ENCODE results near the gene PRKCB. TPM values are rescaled to one million over a fixed set of nuclear protein-coding genes. Genes with fewer than 3 reads are reported as not detected.
"Not testable (repeated sequence)": the region's sequence is repeated elsewhere in the genome, so short reads cannot be mapped to it uniquely, and the experiment has no call there.

The PRKCB gene
- total and polyA plus RNA-seq, 2 experiments from 2014 or later = 0.70 to 0.92 TPM

DNA sequence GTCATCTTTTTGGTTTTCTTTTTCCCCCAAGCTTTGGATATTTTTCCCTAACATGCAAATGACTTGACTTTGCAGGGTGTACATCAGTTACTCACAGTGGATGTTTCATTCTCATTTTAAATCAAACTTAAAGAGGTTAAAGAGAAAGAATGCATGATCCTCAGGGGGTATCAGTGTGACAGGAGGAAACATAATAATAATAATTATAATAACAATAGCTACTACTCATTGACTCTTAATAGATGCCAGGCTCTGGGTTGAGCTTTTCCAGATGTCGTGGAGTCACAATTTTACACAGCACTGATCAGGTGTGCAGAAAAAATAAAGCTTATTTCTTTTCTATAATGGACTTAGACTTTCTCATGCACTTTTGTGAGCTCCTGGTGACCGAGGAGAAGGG, 263.1 kb downstream of the PRKCB start:
- Histone ChIP-seq H3K27me3 (no peaks in the 10 kb centered on the region), H3K27ac (no peak overlapping the region), H3K4me2 (no peak overlapping the region), H2AFZ (no peak overlapping the region), H3K4me3 (no peak overlapping the region), H4K20me1 (ENCODE audit: insufficient read depth, poor library complexity, severe bottlenecking) (no peaks in the 10 kb centered on the region), H3K36me3 (replicated peaks; ENCODE audit: insufficient read depth, low read depth) (no peaks in the 10 kb centered on the region), H3K9me2 (replicated peaks; ENCODE audit: insufficient read depth) (no peaks in the 10 kb centered on the region), H3K79me2 (no peaks in the 10 kb centered on the region), H3K4me1 (ENCODE audit: insufficient read depth) (no peaks in the 10 kb centered on the region), H3K9me3 (ENCODE audit: low read depth) (no peaks in the 10 kb centered on the region)
- WGBS (ENCODE audit: low lambda C conversion rate, missing lambda C conversion rate) = 52% methylated on average over 2 of the region's 2 CpGs
- TF ChIP-seq, protein P1, sequence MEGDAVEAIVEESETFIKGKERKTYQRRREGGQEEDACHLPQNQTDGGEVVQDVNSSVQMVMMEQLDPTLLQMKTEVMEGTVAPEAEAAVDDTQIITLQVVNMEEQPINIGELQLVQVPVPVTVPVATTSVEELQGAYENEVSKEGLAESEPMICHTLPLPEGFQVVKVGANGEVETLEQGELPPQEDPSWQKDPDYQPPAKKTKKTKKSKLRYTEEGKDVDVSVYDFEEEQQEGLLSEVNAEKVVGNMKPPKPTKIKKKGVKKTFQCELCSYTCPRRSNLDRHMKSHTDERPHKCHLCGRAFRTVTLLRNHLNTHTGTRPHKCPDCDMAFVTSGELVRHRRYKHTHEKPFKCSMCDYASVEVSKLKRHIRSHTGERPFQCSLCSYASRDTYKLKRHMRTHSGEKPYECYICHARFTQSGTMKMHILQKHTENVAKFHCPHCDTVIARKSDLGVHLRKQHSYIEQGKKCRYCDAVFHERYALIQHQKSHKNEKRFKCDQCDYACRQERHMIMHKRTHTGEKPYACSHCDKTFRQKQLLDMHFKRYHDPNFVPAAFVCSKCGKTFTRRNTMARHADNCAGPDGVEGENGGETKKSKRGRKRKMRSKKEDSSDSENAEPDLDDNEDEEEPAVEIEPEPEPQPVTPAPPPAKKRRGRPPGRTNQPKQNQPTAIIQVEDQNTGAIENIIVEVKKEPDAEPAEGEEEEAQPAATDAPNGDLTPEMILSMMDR (IDR thresholded peaks at IDR 0.05; ENCODE audit: poor library complexity) = no peak
- no peak for TF ChIP-seq EZH2 (IDR thresholded peaks at IDR 0.05; ENCODE audit: borderline replicate concordance)
- no peak for TF ChIP-seq EZH2phosphoT487 (IDR thresholded peaks at IDR 0.05; ENCODE audit: low read depth, severe bottlenecking, unreplicated experiment)
- DNase-seq (ENCODE audit: low spot score) = no peak

- H3K27ac ChIP-seq = no peak overlapping the region
- DNase-seq (ENCODE audit: low spot score) = no peak
- H3K36me3 ChIP-seq (replicated peaks; ENCODE audit: insufficient read depth, low read depth) = no peaks in the 10 kb centered on the region
- no peaks in the 10 kb centered on the region for H3K79me2 ChIP-seq
- H3K27me3 ChIP-seq = no peaks in the 10 kb centered on the region
- H3K4me3 ChIP-seq = no peak overlapping the region
- no peak overlapping the region for H3K4me2 ChIP-seq
- no peaks in the 10 kb centered on the region for H3K4me1 ChIP-seq (ENCODE audit: insufficient read depth)
- H2AFZ ChIP-seq = no peak overlapping the region
- H3K9me3 ChIP-seq (ENCODE audit: low read depth) = no peaks in the 10 kb centered on the region
- TF ChIP-seq, protein P1 (IDR thresholded peaks at IDR 0.05; ENCODE audit: poor library complexity) = no peak
- no peak for TF ChIP-seq EZH2phosphoT487 (IDR thresholded peaks at IDR 0.05; ENCODE audit: low read depth, severe bottlenecking, unreplicated experiment)
- TF ChIP-seq EZH2 (IDR thresholded peaks at IDR 0.05; ENCODE audit: borderline replicate concordance) = no peak
- H4K20me1 ChIP-seq (ENCODE audit: insufficient read depth, poor library complexity, severe bottlenecking) = no peaks in the 10 kb centered on the region
- WGBS (ENCODE audit: low lambda C conversion rate, missing lambda C conversion rate) = 86% methylated on average over 2 of the region's 2 CpGs
- H3K9me2 ChIP-seq (replicated peaks; ENCODE audit: insufficient read depth) = no peaks in the 10 kb centered on the region
Measured at GRCh38 chr16:24101431-24101830, 265.6 kb downstream of the PRKCB start.

DNA sequence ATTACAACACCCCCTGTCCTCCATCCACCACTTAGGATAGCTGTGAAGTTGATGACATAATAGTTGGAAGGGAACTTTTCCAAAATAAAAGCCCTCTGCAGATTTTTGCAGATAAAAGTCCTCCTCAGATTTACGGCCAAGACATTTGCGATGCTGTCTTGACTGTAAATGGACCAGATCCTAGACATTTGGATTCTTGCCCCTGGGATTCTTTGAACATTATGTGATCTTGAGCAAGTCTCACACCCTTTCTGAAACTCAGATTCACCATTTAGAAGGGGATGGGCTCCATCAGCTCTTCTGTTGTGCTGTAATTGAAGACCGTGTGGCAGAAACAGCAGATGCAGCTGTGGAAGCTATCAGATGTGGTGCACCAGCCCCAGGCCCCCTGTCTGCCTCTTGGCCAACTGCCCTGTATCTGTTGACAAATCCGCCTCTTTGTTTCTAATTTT, 266.5 kb downstream of the PRKCB start:
- DNase-seq (ENCODE audit: low spot score) = no peak
- H3K4me2 ChIP-seq = no peak overlapping the region
- H3K79me2 ChIP-seq = no peaks in the 10 kb centered on the region
- H3K4me1 ChIP-seq (ENCODE audit: insufficient read depth) = no peaks in the 10 kb centered on the region
- TF ChIP-seq EZH2phosphoT487 (IDR thresholded peaks at IDR 0.05; ENCODE audit: low read depth, severe bottlenecking, unreplicated experiment) (no peak), EZH2 (IDR thresholded peaks at IDR 0.05; ENCODE audit: borderline replicate concordance) (no peak)
- TF ChIP-seq, protein P1 (IDR thresholded peaks at IDR 0.05; ENCODE audit: poor library complexity) = no peak
- no peaks in the 10 kb centered on the region for H3K9me3 ChIP-seq (ENCODE audit: low read depth)
- H3K27me3 ChIP-seq = no peaks in the 10 kb centered on the region
- H3K4me3 ChIP-seq = no peak overlapping the region
- H3K36me3 ChIP-seq (replicated peaks; ENCODE audit: insufficient read depth, low read depth) = no peaks in the 10 kb centered on the region
- 46% methylated on average over 4 of the region's 4 CpGs for WGBS (ENCODE audit: low lambda C conversion rate, missing lambda C conversion rate)
- H2AFZ ChIP-seq = no peak overlapping the region
- no peaks in the 10 kb centered on the region for H4K20me1 ChIP-seq (ENCODE audit: insufficient read depth, poor library complexity, severe bottlenecking)
- H3K9me2 ChIP-seq (replicated peaks; ENCODE audit: insufficient read depth) = no peaks in the 10 kb centered on the region
- H3K27ac ChIP-seq = no peak overlapping the region

- H4K20me1 ChIP-seq (ENCODE audit: insufficient read depth, poor library complexity, severe bottlenecking); H3K4me2 ChIP-seq; H3K4me1 ChIP-seq (ENCODE audit: insufficient read depth); H3K36me3 ChIP-seq (replicated peaks; ENCODE audit: insufficient read depth, low read depth); H3K27ac ChIP-seq; H3K27me3 ChIP-seq; H3K9me3 ChIP-seq (ENCODE audit: low read depth); H2AFZ ChIP-seq; H3K9me2 ChIP-seq (replicated peaks; ENCODE audit: insufficient read depth); H3K79me2 ChIP-seq; DNase-seq (ENCODE audit: low spot score); H3K4me3 ChIP-seq: not testable (repeated sequence)
- 86% methylated on average over 2 of the region's 2 CpGs for WGBS (ENCODE audit: low lambda C conversion rate, missing lambda C conversion rate)
Measured at GRCh38 chr16:24105471-24105870, 269.7 kb downstream of the PRKCB start.

DNA sequence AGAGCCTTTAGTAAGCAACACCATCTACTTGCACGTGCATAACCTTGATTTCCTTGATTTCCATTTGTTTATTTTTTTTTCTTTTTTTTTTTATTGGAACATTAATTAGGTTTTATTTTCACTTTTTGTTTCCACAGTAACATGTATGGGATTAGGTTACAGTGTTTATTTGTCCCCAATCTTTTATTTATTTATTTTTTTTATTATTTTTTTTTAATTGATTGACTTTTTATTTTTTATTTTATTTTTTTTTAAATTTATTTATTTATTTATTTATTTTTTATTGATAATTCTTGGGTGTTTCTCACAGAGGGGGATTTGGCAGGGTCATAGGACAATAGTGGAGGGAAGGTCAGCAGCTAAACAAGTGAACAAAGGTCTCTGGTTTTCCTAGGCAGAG, 272.3 kb downstream of the PRKCB start:
- not testable (repeated sequence) for H3K9me2 ChIP-seq (replicated peaks; ENCODE audit: insufficient read depth); H3K4me2 ChIP-seq; H3K4me1 ChIP-seq (ENCODE audit: insufficient read depth); H3K36me3 ChIP-seq (replicated peaks; ENCODE audit: insufficient read depth, low read depth); H3K27me3 ChIP-seq; DNase-seq (ENCODE audit: low spot score); H3K79me2 ChIP-seq; H2AFZ ChIP-seq; H3K27ac ChIP-seq; H3K9me3 ChIP-seq (ENCODE audit: low read depth); H3K4me3 ChIP-seq; H4K20me1 ChIP-seq (ENCODE audit: insufficient read depth, poor library complexity, severe bottlenecking)
- WGBS (ENCODE audit: low lambda C conversion rate, missing lambda C conversion rate) = 83% methylated on average over 1 of the region's 1 CpG
